NCI-H526 treated with DMSO at 0.1 percent for 48 hours (cell line): ENCODE measurements around the gene CNTLN.
A peak's percentile ranks its signal among the peaks of the same experiment; 100 is the strongest.
"Not testable (repeated sequence)": the region's sequence is repeated elsewhere in the genome, so short reads cannot be mapped to it uniquely, and the experiment has no call there.

ENCODE experiments used
- DNase-seq: peaks from one replicate; lab custom pipeline; 2025; lab: John Stamatoyannopoulos, UW

The CNTLN gene

DNA sequence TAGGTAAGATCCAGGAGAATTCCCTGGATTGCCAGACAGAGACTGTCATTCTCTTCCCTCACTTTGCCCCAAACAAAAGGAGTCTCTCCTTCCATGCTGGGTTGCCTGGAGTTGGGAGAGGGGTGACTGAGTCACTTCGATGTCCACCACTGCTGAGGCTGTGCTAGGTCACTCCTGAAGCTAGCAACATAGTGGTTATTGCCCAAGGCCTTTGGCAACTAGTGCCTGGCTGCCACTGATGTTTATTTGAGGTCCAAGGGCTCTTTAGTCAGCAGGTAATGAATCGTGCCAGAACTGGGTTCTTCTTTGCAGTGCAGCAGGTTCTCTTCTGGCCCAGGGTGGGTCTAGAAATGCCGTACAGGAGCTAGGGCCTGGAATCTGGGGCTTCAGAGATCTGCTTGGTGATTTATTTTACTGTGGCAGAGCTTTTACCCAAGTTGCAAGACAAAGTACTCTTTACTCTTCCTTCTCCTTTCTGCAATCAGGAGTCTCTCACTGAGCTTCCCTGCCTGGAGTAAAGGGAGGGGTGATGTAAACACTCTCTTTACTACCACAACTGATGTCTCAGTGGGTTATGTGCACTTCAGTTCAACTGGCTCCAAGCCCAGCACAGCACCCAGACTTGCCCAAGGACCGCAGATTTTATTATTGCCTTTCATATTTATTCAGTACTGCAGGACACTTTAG is 288.3 kb downstream of the CNTLN start:
- DNase-seq, result no peak

DNA sequence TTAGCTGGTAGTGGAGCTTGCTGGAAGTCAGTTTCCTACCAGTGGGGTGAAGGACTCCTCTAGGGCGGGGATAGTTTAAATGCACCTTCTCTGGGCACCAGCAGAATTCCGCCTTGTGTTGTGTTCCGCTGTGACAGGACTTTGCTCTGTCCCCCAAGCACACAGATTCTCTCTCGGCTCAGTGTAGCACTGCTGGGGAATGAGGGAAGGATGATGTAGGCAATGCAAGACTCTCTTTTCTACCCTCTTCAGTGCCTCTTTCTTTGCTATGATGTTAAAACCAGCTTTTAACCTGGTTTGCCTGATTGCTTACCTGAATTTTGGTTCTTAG is 288.8 kb downstream of the CNTLN start:
- DNase-seq, result no peak

DNA sequence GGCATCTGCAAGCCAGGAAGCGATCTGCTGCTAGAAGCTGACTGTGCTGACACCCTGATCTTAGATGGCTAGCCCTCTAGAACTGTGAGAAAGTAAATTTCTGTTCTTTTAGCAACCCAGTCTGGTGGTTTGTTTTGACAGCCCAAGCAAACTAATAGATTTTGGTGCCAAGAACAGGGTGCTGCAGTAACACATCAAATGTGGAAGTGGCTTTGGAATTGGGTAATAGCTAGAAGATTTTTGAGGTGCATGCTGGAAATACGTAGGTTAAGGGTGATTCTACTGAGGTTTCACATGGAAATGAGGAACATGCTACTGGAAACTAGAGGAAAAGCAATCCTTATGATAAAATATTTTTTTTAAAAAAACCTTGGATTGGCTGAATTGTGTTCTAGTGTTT is 290.5 kb downstream of the CNTLN start:
- no peak for DNase-seq

DNA sequence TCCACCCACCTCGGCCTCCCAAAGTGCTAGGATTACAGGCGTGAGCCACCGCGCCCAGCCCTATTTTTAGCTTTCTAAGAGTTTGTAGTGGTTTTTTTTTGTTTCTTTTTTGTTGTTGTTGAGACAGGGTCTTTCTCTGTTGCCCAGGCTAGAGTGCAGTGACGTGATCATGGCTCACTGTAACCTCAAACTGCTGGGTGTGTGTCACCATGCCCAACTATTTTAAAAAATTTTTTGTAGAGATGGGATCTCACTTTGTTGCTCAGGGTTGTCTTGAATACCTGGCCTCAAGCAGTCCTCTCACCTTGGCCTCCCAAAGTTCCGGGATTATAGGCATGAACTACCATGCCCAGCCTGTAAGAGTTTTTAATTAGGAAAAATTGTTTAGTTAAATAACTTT is 298.7 kb downstream of the CNTLN start:
- DNase-seq, result no peak

DNA sequence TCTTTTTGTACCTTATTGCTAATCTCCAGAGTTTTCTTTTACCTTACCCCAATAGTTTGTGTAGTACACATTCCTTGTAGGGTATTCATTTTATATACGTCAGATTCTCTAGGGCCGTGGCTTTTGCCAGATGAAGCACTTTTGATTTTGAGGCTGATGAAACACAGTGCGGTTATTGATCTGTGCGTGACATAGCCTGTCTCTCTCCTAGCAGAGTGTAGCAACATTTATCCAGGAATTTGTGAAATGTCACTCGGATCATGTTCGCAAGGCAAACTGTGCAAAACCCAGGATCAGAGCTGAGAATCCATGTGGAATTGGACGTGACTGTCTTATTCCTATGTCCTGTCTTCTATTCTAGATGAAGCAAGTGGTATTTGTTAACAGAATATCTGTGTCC is 302.0 kb downstream of the CNTLN start:
- DNase-seq, result no peak

DNA sequence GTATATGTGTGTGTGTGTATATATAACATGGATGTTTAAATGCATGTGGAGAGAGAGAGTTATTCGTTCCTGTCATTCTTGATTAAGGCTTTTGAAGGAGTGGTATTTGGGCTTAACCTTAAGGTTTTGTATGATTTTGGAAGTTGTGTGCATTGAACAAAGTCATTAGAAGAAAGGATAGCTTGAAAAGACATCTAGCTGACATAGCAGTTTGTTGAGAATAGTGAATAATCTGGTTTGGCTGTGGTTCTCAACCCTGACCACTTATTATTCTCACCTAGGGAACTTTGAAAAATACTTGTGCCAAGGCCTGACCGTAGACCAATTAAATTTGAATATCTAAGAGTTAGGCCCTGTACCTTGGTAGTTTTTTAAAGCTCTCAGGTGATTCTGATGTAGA is 303.0 kb downstream of the CNTLN start:
- DNase-seq, result no peak

DNA sequence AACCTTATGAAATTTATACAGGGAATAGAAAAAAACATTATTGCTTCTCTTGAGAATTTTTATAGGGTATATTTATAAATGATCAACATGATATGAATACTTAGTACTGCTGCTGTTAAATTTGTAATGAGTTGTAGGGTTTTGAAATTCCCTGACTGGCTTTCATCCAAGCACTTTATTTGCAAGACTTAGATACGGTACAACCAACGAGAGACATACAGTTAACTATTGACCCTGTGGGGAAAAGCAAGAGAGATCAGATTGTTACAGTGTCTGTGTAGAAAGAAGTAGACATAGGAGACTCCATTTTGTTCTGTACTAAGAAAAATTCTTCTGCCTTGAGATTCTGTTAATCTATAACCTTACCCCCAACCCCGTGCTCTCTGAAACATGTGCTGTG is 310.3 kb downstream of the CNTLN start:
- not testable (repeated sequence) for DNase-seq

DNA sequence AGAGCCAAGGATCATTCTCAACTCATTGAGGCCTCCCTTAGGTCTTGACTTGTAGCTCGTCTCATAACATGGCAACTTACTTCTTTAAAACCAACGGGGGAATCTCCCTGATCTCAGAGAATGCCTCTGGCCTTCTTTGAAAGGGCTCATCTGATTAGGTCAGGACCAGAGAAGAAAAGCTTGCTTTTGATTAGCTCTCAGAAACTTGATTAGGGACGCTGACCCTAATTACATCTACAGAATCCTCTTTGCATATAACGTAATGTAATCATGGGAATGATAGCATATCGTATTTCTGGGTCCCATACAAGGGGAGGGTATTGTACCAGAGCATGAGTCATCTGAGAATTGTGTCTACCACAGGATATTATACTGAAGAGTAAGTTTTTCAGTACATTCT is 318.9 kb downstream of the CNTLN start:
- no peak for DNase-seq

DNA sequence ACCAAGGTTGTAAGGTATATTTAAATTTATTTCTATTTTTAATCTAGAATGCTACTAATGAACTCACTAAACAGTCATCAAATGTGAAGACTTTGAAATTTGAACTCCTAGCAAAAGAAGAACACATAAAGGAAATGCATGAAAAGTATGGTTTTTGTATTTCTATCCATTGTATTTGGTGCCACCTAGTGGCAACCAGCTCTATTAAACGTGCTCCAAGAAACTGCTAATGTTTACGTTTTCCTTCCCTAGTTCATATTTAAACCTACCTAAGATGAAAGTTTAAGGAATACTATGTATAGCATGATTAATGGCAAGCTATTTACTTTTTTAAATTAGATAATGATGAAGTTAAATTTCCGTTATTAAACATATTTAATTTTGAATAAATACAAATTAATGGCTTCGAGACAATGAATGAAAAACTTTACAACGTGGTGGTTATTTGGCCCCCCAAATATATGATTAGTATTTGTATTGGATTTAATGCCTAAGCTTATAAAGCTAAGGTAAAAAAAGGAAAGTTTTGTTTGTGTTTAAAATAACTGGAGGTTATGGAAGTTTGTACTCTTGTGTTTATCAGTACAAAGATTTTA is 328.1 kb downstream of the CNTLN start:
- peak; percentile 33 for DNase-seq

DNA sequence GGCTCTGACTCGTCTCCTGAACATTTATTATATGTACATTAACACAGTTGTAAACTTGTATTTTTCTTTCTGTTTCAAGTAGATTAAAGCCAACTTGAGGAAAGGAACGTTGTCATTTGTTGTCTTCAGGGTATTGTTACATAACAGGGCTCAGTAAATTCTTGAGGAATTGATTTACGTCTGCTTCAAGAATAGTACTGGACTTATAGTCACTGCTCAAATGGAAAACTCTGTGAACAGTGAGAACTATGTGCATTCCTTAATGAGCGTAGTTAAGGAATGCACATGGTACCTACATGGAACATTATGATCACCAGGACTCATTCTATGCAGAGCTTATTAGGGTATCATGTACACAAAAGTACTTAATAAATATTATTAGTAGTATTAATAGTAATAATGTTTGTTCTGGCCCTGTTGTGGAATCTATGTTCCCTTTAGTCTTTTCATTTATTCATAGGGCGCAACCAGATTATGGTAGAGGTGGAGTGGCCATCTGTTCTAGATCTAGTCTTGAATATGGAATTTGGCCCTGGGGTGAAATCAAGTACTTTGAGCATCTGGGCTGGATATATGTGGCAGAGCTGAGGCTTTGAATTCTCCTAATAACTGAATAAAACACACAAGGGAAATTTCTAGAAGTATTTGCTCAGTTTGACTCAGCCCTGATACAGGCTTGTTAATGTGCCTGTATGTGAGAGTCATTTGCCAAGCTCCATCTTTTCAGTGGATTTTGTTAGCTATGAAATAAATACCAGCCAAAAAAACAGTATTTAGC is 335.4 kb downstream of the CNTLN start:
- no peak for DNase-seq

DNA sequence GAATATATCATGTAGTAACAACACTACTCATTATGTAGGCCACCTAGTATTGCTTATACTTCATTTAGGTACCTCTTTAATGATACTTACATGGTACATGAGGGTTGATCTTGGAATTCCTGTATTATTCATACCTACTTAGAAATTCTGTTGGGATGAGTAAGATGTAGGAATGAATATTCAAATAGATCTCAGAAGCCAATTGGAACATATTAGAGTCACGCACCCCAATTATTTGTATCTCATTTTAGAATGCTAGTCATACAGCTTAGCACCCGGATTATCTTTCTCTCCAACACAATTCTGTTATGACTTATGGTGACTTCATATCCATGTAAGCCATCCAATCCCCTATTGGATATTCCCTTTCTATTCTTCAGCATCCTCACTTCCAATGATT is 337.3 kb downstream of the CNTLN start:
- DNase-seq, result no peak

DNA sequence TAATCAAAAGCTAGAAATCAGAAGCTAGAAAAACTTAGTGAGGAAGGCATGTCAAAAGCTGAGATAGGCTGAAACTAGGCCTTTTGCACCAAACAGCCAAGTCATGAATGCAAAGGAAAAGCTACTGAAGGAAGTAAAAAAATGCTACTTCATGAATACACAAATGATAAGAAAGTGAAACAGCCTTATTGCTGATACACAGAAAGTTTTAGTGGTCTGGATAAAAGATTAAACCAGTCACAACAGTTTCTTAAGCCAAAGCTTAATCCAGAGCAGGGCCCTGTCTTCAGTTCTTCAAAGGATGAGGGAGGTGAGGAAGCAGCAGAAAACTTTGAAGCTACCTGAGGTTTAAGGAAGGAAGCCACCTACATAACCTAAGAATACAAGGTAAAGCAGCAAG is 341.6 kb downstream of the CNTLN start:
- no peak for DNase-seq

DNA sequence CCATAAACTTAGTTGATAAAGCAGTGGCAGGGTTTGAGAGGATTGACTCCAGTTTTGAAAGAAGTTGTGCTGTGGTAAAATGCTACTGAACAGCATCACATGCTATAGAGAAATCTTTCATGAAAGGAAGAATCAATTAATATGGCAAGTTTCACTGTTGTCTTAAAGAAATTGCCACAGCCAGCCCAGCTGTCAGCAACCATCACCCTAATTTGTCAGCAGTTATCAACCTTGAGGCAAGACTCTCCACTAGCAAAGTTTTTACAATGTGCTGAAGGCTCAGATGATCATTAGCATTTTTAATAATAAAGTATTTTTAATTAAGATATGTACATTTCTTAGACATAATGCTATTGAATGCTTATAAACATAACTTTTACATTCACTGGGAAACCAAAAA is 343.0 kb downstream of the CNTLN start:
- no peak for DNase-seq

DNA sequence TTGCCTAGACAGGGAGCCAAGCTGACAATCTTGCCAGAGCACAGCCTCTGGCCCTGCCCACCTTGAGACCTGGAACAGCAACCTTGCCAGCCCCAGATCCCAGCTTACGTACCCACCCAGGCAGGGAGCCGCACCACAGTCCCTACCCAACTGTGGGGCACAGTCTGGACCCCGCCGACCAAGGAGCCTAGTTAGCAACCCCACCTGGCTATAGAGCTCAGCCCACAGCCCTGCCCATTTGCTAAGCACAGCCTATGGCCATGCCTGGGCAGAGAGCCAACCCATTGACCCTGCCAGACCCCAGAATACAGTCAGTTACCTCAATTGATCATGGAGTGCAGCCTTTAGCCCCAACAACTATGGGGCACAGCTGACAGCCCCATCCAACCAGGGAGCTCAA is 346.1 kb downstream of the CNTLN start:
- no peak for DNase-seq

DNA sequence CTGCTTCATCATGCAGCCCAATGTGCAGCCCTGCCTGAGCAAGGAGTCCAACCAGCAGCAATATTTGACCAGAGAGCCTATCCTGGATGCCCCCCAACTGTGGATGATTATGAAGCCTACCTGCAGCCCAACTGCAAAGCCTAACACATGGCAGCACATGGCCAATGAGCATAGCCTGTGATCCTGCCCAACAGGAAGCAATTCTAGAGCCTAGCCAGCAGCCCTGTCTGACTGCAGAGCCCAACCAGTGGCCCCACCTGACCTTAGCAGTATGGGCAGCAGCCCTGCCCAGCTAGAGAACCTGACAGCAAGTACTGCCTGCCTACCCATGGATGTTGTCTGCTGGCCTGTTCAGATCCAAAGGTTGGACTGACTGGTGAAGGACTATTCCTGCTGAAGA is 346.7 kb downstream of the CNTLN start:
- no peak for DNase-seq

DNA sequence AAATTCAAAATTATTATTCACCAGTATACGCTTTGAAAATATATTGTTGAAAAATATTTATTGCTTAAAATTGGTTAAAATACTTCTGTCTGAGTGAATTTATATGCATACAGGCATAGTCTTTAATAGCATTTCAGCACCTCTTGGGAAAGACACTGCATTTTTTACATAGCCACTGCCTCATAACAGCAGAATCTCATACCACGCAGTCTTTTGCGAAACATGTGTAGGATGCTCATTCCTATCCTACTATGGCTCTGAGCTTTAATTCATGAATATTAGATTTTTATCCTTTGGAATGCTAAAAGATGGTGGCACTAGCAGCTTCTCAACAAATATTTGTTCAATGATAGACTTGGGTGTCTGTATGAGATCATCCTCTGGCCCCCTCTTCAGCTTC is 350.1 kb downstream of the CNTLN start:
- DNase-seq, result no peak

DNA sequence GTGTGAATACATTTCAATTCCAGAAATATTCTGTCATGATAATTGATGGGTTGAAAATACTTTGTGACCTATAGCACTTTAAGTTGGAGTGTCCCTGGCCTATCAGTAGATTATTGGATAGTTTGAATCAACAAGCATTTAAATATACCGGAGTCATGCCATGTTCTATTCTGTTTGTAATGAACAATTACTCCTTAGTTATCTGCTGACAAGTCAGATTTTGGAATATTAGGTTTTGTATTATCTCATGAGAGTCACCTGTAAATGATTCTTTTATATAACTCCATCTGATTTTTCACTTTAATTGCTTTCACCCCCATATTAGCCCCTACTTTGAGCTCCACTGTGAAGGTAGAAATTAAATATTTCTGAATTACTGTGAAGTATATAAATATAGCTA is 351.6 kb downstream of the CNTLN start:
- DNase-seq, result no peak

DNA sequence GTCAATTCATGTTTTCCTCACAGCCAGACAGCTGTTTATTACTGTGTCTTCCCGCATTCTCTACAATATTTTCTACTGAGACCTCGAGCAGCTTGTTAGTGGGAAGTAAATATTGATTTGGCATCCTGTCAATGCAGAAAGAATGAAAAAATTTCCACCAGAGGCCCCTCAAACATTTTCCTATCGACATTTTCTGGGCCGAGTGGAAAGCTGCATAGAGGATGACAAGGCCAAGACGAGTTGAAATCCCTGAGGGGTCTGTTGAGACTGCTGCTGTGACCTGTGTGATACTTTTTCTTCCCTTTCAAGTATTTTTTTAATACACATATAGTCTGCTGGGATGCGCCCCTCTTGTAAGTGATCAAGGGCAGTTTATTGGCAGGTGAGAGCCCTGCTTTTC is 352.6 kb downstream of the CNTLN start:
- DNase-seq, result no peak

DNA sequence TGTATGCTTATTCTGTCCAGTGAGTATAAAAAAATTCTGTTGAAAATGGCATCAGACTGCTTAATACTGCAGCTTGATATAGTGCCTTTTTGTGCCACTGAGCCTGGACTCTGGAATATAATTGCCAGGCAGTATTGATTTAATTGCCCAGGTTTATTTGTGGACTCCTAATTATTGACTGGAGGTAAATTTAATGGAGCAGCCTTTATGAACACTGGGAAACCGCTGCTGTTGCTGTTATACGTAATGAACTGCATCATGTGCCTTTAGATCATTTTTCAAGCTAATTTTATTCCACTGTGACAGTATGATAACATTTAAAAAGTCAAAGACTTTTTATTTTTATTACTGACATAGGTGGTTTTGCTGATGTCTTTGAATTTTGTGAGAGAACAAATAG is 353.8 kb downstream of the CNTLN start:
- no peak for DNase-seq

DNA sequence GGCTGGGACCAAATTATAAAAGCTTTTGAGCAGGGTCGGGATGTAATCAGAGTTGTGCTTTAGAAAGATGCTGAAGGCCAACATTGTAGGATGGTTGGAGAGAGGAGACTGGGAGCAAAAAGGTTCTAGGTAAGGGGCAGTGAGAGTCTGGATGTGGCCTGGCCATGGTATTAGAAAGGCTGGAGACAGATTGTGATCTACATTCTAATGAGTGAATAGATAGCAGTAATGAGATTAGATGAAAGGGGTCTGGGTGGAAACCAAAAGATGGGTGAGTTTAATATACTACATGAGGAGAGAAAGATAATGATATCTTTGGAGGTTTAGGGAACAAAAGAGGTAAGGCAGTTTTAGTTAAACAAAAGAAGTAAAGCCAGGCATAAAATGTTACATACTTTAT is 355.3 kb downstream of the CNTLN start:
- no peak for DNase-seq

DNA sequence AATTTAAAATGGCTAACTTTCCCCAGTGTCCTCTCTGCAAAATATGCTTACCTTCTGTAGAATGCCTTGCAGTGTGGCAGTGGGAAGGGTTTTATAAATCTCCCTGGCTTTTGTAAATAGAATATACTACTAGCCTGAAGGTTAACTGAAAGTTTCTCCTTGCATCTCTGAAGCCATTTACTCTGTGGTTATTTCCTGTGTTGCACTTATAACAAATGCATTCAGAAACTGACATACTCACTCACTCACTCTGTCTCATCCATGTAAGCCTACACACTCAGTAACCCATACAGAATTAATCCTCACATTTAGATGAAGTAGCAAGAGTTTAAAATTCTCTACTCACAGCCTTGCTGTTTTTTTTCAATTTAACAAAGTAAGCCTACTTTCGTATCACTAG is 356.9 kb downstream of the CNTLN start:
- DNase-seq, result no peak

DNA sequence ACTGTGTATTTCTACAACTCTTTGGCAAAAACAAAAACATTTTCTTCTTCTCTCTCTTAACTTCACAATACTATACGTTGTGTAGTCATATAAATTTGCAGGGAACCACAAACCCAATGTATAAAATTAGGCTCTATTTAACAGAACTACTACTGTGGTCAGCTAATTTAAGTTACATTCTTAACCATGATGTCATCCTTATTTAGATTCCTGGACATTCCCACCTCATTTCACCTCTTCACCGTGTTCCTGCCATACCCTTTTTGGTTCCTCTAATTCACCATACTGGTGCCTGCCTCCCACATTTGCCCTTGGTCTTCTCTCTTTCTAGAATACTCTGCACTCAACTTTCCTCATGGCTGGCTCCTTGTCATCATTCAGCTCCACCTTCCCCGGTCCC is 368.4 kb downstream of the CNTLN start:
- no peak for DNase-seq

DNA sequence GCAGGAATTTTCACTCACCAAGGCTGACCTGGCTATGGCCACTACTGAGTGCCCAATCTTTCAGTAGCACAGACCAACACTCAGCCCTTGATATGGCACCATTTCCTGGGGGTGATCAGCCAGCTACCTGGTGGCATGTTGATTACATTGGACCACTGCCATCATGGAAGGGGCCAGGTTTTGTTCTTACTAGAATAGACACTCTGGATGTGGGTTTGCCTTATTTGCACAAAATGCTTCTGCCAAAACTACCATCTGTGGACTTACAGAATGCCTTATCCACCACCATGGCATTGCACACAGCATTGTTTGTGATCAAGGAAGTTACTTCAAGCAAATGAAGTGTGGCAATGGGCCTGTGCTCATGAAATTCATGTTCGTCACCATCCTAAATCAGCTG is 374.3 kb downstream of the CNTLN start:
- DNase-seq, result no peak

DNA sequence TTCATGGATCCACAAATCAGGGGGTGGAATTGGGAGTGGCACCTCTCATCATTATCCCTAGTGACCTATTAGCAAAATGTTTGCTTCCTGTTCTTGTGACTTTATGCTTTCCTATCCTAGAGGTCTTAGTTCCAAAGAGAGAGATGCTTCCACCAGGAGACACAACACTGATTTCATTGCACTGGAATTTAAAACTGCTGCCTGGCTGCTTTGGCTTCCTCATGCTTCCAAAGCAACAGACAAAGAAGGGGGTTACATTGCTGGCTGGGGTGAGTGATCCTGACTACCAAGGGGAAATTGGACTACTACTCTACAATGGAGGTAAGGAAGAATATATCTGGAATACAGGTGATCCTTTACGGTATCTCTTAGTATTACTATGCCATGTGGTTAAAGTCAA is 374.9 kb downstream of the CNTLN start:
- no peak for DNase-seq
